Cardiac septum (tissue), 1 donor: ENCODE data around the gene CLUH. TPM values are rescaled to one million over a fixed set of nuclear protein-coding genes. Genes with fewer than 3 reads are reported as not detected.
"Not testable (repeated sequence)": the region's sequence is repeated elsewhere in the genome, so short reads cannot be mapped to it uniquely, and the experiment has no call there.

Source experiments
- DNase-seq: peaks from one replicate; pipeline ENCODE4 v3.0.0-alpha.2; 2020; ENCODE audit warnings: low spot score
- intact Hi-C: fragments of 100-400 bp; cut with DNase I; formaldehyde crosslinking; loops from one replicate; pipeline ENCODE4 v1.14.0; 2022
- total RNA-seq: library from RNA; stranded (reverse); fragmentation: NEBNext Ultra II Directional; extraction: Animal tissue kit (Norgen Biotek cat#: 25700); gene quantifications from one replicate; pipeline ENCODE4 v1.2.1, GENCODE V29; 2021
- donor health status: DM: no; HTN: no; CAD: no.

CLUH gene
- total RNA-seq, 1 donor from 2014 or later, result 143 TPM

- intact Hi-C loops, result no loop called here
- DNase-seq, result peak; percentile 67
Measured at GRCh38 chr17:2691965-2692780, 19.4 kb downstream of the CLUH start.

GRCh38 chr17:2691069-2691871, 20.3 kb downstream of the CLUH start:
- no peak for DNase-seq
- intact Hi-C loops, result no loop called here

GRCh38 chr17:2690165-2691068, 21.1 kb downstream of the CLUH start:
- intact Hi-C loops, result no loop called here
- peak; percentile 71 for DNase-seq

GRCh38 chr17:2689411-2690164, 22.0 kb downstream of the CLUH start:
- intact Hi-C loops, result loop anchor here (5.0 kb wide), 1 partner anchor 97 kb away; the partner anchor contains the start of gene PAFAH1B1
- peak; percentile 71 for DNase-seq

GRCh38 chr17:2688351-2689342, 22.9 kb downstream of the CLUH start:
- intact Hi-C loops, result loop anchor here (5.0 kb wide), 1 partner anchor 96 kb away; the partner anchor contains the start of gene PAFAH1B1
- peak; percentile 62 for DNase-seq

- intact Hi-C loops, result loop anchor here (5.0 kb wide), 1 partner anchor 95 kb away; the partner anchor contains the start of gene PAFAH1B1
- no peak for DNase-seq
Measured at GRCh38 chr17:2687074-2687418, 24.5 kb downstream of the CLUH start.

- DNase-seq, result no peak
- intact Hi-C loops, result loop anchor here (5.0 kb wide), 1 partner anchor 93 kb away; the partner anchor contains the start of gene PAFAH1B1
Measured at GRCh38 chr17:2685696-2686095, 25.9 kb downstream of the CLUH start.

- DNase-seq, result no peak
- intact Hi-C loops, result no loop called here
Measured at GRCh38 chr17:2684549-2684948, 27.0 kb downstream of the CLUH start.

GRCh38 chr17:2683912-2684311, 27.7 kb downstream of the CLUH start:
- DNase-seq, result no peak
- intact Hi-C loops, result no loop called here

GRCh38 chr17:2682176-2682938, 29.2 kb downstream of the CLUH start:
- no peak for DNase-seq
- intact Hi-C loops, result no loop called here

- intact Hi-C loops, result no loop called here
- DNase-seq, result no peak
Measured at GRCh38 chr17:2681650-2682049, 29.9 kb downstream of the CLUH start.

- no peak for DNase-seq
- intact Hi-C loops, result no loop called here
Measured at GRCh38 chr17:2680961-2681360, 30.6 kb downstream of the CLUH start.

GRCh38 chr17:2679247-2679646, 32.3 kb downstream of the CLUH start:
- DNase-seq, result not testable (repeated sequence)
- intact Hi-C loops, result loop anchor here (10.0 kb wide), 1 partner anchor 154 kb away; no protein-coding TSS in a partner anchor

GRCh38 chr17:2672026-2672425, 39.5 kb downstream of the CLUH start:
- intact Hi-C loops, result loop anchor here (5.0 to 10.0 kb wide), 2 partner anchors 70 to 147 kb away; no protein-coding TSS in a partner anchor
- DNase-seq, result no peak

GRCh38 chr17:2660410-2660809, 51.2 kb downstream of the CLUH start:
- DNase-seq, intact Hi-C loops: not testable (repeated sequence)

- intact Hi-C loops, DNase-seq: not testable (repeated sequence)
Measured at GRCh38 chr17:2659337-2659736, 52.2 kb downstream of the CLUH start.

GRCh38 chr17:2656283-2656682, 55.3 kb downstream of the CLUH start:
- intact Hi-C loops, result no loop called here
- no peak for DNase-seq
